K562 (cell line): ENCODE measurements around the gene INS. TPM values are rescaled to one million over a fixed set of nuclear protein-coding genes. Genes with fewer than 3 reads are reported as not detected.

ENCODE experiments used
- ATAC-seq: fragments of 200-7000 bp; cut with Tn5 transposase; 3 replicates; pipeline ENCODE4 v1.9.1; 2020; ENCODE audit warnings: moderate library complexity
- BruUV-seq: library from RNA; stranded (reverse); fragments of 400-500 nt; replicated peaks from 2 replicates; lab custom pipeline; 2021; lab: Mats Ljungman, UMichigan
- CTCF ChIA-PET: fragments of 300-600 bp; formaldehyde crosslinking; extraction: SDS; loops from one replicate; lab custom pipeline; 2021; ENCODE audit warnings: low intra/inter-chr PET ratio; lab: Yijun Ruan, JAX
- POLR2A ChIA-PET: fragments of 300-600, 350-650 bp; sonication (Branson Sonifier 250); formaldehyde crosslinking; extraction: SDS; loops from one replicate; lab custom pipeline; 2021; ENCODE audit warnings: antibody characterized with exemption, inconsistent platforms; lab: Yijun Ruan, JAX
- DNase-seq, 4 experiments: peaks; one replicate each; pipeline versions ENCODE4 v3.0.0 to v3.0.0-alpha.2; 2011 to 2018; ENCODE audit warnings: low spot score in 3 of 4, mixed read lengths in 3 of 4; ENCODE audit errors: extremely low read depth in 1 of 4
- FAIRE-seq: peaks from 2 replicates; lab custom pipeline; 2011; peaks lifted over from hg19 to GRCh38; lab: Jason Lieb, UNC
- H2AFZ ChIP-seq: 2 replicates; pipeline ENCODE4 v1.6.0; 2011; ENCODE audit warnings: low read depth, low read length, control low read depth, inconsistent platforms
- H3K27ac ChIP-seq: fragments of 200-600 bp; 3 replicates; pipeline ENCODE4 v1.8.0; 2011; ENCODE audit warnings: low read depth, mild to moderate bottlenecking, control low read depth, inconsistent platforms, low read length, moderate library complexity, mixed read lengths; ENCODE audit errors: extremely low read depth
- H3K27me3 ChIP-seq, 2 experiments: fragments of 300-600 bp in 1 of 2; 2 replicates in 1 of 2; 3 replicates in 1 of 2; pipeline versions ENCODE4 v1.6.0 to v1.8.0; 2011; ENCODE audit warnings: inconsistent platforms in 2 of 2, low read length in 2 of 2, mild to moderate bottlenecking in 1 of 2, mixed read lengths in 1 of 2, moderate library complexity in 1 of 2; ENCODE audit not compliant: control insufficient read depth in 2 of 2, insufficient read depth in 2 of 2
- H3K36me3 ChIP-seq: fragments of 300-600 bp; 3 replicates; pipeline ENCODE4 v1.8.0; 2011; ENCODE audit warnings: mild to moderate bottlenecking, low read length, inconsistent platforms; ENCODE audit not compliant: control insufficient read depth, insufficient read depth
- H3K4me1 ChIP-seq, 2 experiments: fragments of 200-600 bp in 1 of 2; replicated peaks in 1 of 2; 2 replicates in 1 of 2; 3 replicates in 1 of 2; pipeline versions ENCODE4 v1.5.1 to v1.8.0; 2011; ENCODE audit warnings: inconsistent platforms in 2 of 2, low read length in 2 of 2, mild to moderate bottlenecking in 1 of 2, mixed read lengths in 1 of 2, moderate library complexity in 1 of 2; ENCODE audit not compliant: control insufficient read depth in 2 of 2, insufficient read depth in 2 of 2
- H3K4me2 ChIP-seq: 2 replicates; pipeline ENCODE4 v1.6.1; 2011; ENCODE audit warnings: low read length, control low read depth, inconsistent platforms, mixed read lengths; ENCODE audit not compliant: insufficient read depth
- H3K4me3 ChIP-seq: fragments of 200-600 bp; sonication (generic), shearing (Covaris generic); 2 replicates; pipeline ENCODE4 v1.5.1; 2016; ENCODE audit warnings: control low read depth, inconsistent platforms
- H3K79me2 ChIP-seq: fragments of 200-600 bp; 3 replicates; pipeline ENCODE4 v1.8.0; 2011; ENCODE audit warnings: low read length, inconsistent platforms; ENCODE audit not compliant: control insufficient read depth, insufficient read depth
- H3K9ac ChIP-seq, 2 experiments: 2 replicates each; pipeline versions ENCODE4 v1.6.0 to v1.6.1; 2011; ENCODE audit warnings: low read depth in 2 of 2, low read length in 2 of 2, control low read depth in 1 of 2, inconsistent platforms in 1 of 2, mild to moderate bottlenecking in 1 of 2, mixed read lengths in 1 of 2; ENCODE audit not compliant: insufficient read depth in 1 of 2
- H3K9me1 ChIP-seq: one replicate; pipeline ENCODE4 v1.6.0; 2011; ENCODE audit warnings: inconsistent platforms, mild to moderate bottlenecking, low read length, moderate library complexity; ENCODE audit not compliant: control insufficient read depth, insufficient read depth
- H3K9me3 ChIP-seq: replicated peaks from 2 replicates; pipeline ENCODE4 v1.5.1; 2011; ENCODE audit warnings: low read depth, low read length, inconsistent platforms; ENCODE audit not compliant: control insufficient read depth, insufficient read depth
- H4K20me1 ChIP-seq: replicated peaks from 2 replicates; pipeline ENCODE4 v1.6.1; 2011; ENCODE audit warnings: low read length, inconsistent platforms, mixed read lengths; ENCODE audit not compliant: control insufficient read depth, insufficient read depth
- DIDO1 ChIP-seq: fragments of 450-650 bp; IDR thresholded peaks from 2 replicates; pipeline ENCODE4 v1.6.1; 2016; ENCODE audit warnings: low read depth, missing biosample characterization, missing genetic modification characterization
- EZH2 ChIP-seq: IDR thresholded peaks from 2 replicates; pipeline ENCODE4 v1.6.1; 2012; ENCODE audit warnings: low read depth, mild to moderate bottlenecking, inconsistent platforms, low read length, borderline replicate concordance
- GTF3C2 ChIP-seq: IDR thresholded peaks from 3 replicates; pipeline ENCODE4 v1.6.1; 2011; ENCODE audit warnings: borderline replicate concordance, mild to moderate bottlenecking, moderate library complexity; ENCODE audit not compliant: insufficient read length; ENCODE audit errors: extremely low read depth
- NCOA2 ChIP-seq, 2 experiments: fragments of 450-650 bp; IDR thresholded peaks; 2 replicates each; pipeline ENCODE4 v1.6.1; 2018; ENCODE audit warnings: mild to moderate bottlenecking in 2 of 2, moderate library complexity in 1 of 2; ENCODE audit not compliant: partially characterized antibody in 2 of 2
- NCOR1 ChIP-seq: fragments of 450-650 bp; IDR thresholded peaks from 2 replicates; pipeline ENCODE4 v1.6.1; 2016; ENCODE audit warnings: mild to moderate bottlenecking, moderate library complexity
- NFYB ChIP-seq: IDR thresholded peaks from 2 replicates; pipeline ENCODE4 v1.6.1; 2011; ENCODE audit warnings: mild to moderate bottlenecking, moderate library complexity; ENCODE audit not compliant: insufficient read length; ENCODE audit errors: extremely low read depth
- SMC3 ChIP-seq: conservative IDR thresholded peaks from 2 replicates; pipeline ENCODE4 v1.6.1; 2011; ENCODE audit warnings: low read depth, low read length, improper control_type of control experiment; ENCODE audit not compliant: insufficient read depth
- SP2 ChIP-seq: IDR thresholded peaks from 2 replicates; pipeline ENCODE4 v1.6.1; 2011; ENCODE audit warnings: mild to moderate bottlenecking, low read depth, low read length, moderate library complexity; ENCODE audit not compliant: poor library complexity, severe bottlenecking; ENCODE audit errors: extremely low read depth
- SREBF2 ChIP-seq: sonication (generic); formaldehyde crosslinking; IDR thresholded peaks from 2 replicates; pipeline ENCODE4 v1.4.0; 2020; ENCODE audit warnings: mild to moderate bottlenecking, missing genetic modification reagents
- TARDBP ChIP-seq: fragments of 450-650 bp; IDR thresholded peaks from 2 replicates; pipeline ENCODE4 v1.6.1; 2016
- THAP12 ChIP-seq: fragments of 250-450 bp; sonication (Bioruptor Pico); IDR thresholded peaks from 2 replicates; pipeline ENCODE4 v1.9.0; 2021; ENCODE audit warnings: mild to moderate bottlenecking, inconsistent platforms
- ZNF143 ChIP-seq: sonication (generic); formaldehyde crosslinking; IDR thresholded peaks from 2 replicates; pipeline ENCODE4 v1.9.0; 2022; ENCODE audit warnings: mild to moderate bottlenecking, missing genetic modification reagents
- ZNF507 ChIP-seq: conservative IDR thresholded peaks from 2 replicates; pipeline ENCODE4 v1.6.1; 2017; ENCODE audit warnings: missing genetic modification characterization, missing compliant biosample characterization
- ZNF511 ChIP-seq: sonication (generic); formaldehyde crosslinking; IDR thresholded peaks from 2 replicates; pipeline ENCODE4 v1.8.0; 2022; ENCODE audit warnings: mild to moderate bottlenecking, missing genetic modification reagents
- ZNF551 ChIP-seq: fragments of 250-450 bp; sonication (Bioruptor Pico); IDR thresholded peaks from 2 replicates; pipeline ENCODE4 v1.5.0; 2021; ENCODE audit warnings: mild to moderate bottlenecking, moderate library complexity
- ZNF707 ChIP-seq: fragments of 250-450 bp; sonication (Bioruptor Pico); conservative IDR thresholded peaks from 2 replicates; pipeline ENCODE4 v1.8.0; 2022; ENCODE audit warnings: inconsistent platforms, mild to moderate bottlenecking, moderate library complexity
- WGBS: fragments of 100-300 bp; shearing (Covaris generic); methylation state at CpG from one replicate; pipeline ENCODE4 v1.1.6; 2016; ENCODE audit warnings: low coverage, mixed read lengths; ENCODE audit not compliant: insufficient coverage; ENCODE audit errors: missing lambda C conversion rate; 5-methylcytosine and 5-hydroxymethylcytosine counted together
- in situ Hi-C: fragments of 300-500 bp; cut with MboI; formaldehyde crosslinking; loops from 4 replicates; pipeline ENCODE4 v1.15.0; 2018; ENCODE audit warnings: inconsistent platforms, mixed read lengths
- intact Hi-C: fragments of 100-400 bp; cut with micrococcal nuclease; formaldehyde crosslinking; loops from 2 replicates; pipeline ENCODE4 v1.14.2; 2022
- polyA plus RNA-seq, 8 experiments: library from polyadenylated mRNA; depleted of rRNA in 4 of 8; stranded (reverse) in 5 of 8; unstranded in 3 of 8; fragments of >200 nt; fragmentation: Nextera tagmentation in 2 of 8; fragmentation: Illumina TruSeq in 1 of 8; extraction: Ambion mirVana in 2 of 8; extraction: Trizol in 1 of 8; gene quantifications; 2 replicates each; pipeline versions ENCODE4 v1.2.1 to v1.2.3, GENCODE V29; 2011 to 2014; ENCODE audit warnings: inconsistent platforms in 1 of 8, missing spikeins in 1 of 8
- total RNA-seq, 7 experiments: library from RNA; depleted of rRNA in 6 of 7; stranded (reverse); fragments of >200 nt in 6 of 7; fragmentation: Illumina TruSeq in 2 of 7; extraction: Trizol in 2 of 7; gene quantifications; 2 replicates each; pipeline versions ENCODE4 v1.2.1 to v1.2.3, GENCODE V29; 2011 to 2021; ENCODE audit warnings: low replicate concordance in 1 of 7

INS gene
- total and polyA plus RNA-seq, 9 of the 15 experiments (the other 6 are each of a cell fraction or from before 2014, with no cell fraction given), result not detected

- Histone ChIP-seq H3K79me2 (no peaks in the 10 kb centered on the region), H3K4me2 (no peak overlapping the region), H3K27me3 (peaks cover 0 to 26% of the 10 kb centered on the region in 2 experiments; a peak in 2 of 5 replicates), H3K9me3 (no peaks in the 10 kb centered on the region), H4K20me1 (peaks cover 4% of the 10 kb centered on the region), H3K9ac (no peak overlapping the region), H3K9me1 (no peaks in the 10 kb centered on the region), H2AFZ (no peak overlapping the region), H3K4me1 (peaks cover 2 to 71% of the 10 kb centered on the region in 2 experiments; a peak in 3 of 5 replicates), H3K4me3 (no peak overlapping the region), H3K36me3 (no peaks in the 10 kb centered on the region), H3K27ac (no peak overlapping the region)
- ChIA-PET POLR2A (interaction anchor here (0.8 to 1.0 kb wide), 2 partner anchors 104 to 223 kb away, joined by 3 to 4 read pairs; no protein-coding TSS in a partner anchor), CTCF (interaction anchor here (0.8 to 3.2 kb wide), 6 partner anchors 13 to 222 kb away, joined by 3 to 41 read pairs (median 5); no protein-coding TSS in a partner anchor)
- in situ Hi-C loops, result no loop called here
- BruUV-seq, result no TSS peak
- 14% methylated on average over 13 of the region's 28 CpGs for WGBS
- intact Hi-C loops, result loop anchor here (1.0 to 10.0 kb wide), 3 partner anchors 101 to 337 kb away; no protein-coding TSS in a partner anchor
- ATAC-seq (no peak), FAIRE-seq (no peak), DNase-seq (no peak)
- no peak for TF ChIP-seq SP2
- TF ChIP-seq SREBF2, result no peak
- TF ChIP-seq ZNF707 (CRISPR knock-in tag), result no peak
- TF ChIP-seq GTF3C2, result no peak
- no peak for TF ChIP-seq NCOA2 (IDR thresholded peaks at IDR 0.05; ENCODE audit: partially characterized antibody in 2 of 2)
- no peak for TF ChIP-seq EZH2
- TF ChIP-seq DIDO1 (tag), result no peak
- TF ChIP-seq ZNF507 (tag), result no peak
- no peak for TF ChIP-seq THAP12
- no peak for TF ChIP-seq SMC3
- no peak for TF ChIP-seq NFYB
- TF ChIP-seq ZNF143 (CRISPR knock-in tag), result no peak
- TF ChIP-seq NCOR1, result no peak
- no peak for TF ChIP-seq TARDBP
- no peak for TF ChIP-seq ZNF511 (CRISPR knock-in tag)
- TF ChIP-seq ZNF551 (CRISPR knock-in tag), result no peak
Measured at GRCh38 chr11:2197771-2198520, 36.9 kb upstream of the INS start.
